Neural cell (in vitro differentiated cells): ENCODE results near the gene AIPL1. TPM values are rescaled to one million over a fixed set of nuclear protein-coding genes. Genes with fewer than 3 reads are reported as not detected.

Experiments used
- H2AFZ ChIP-seq: fragments of 200-600, 300-800 bp; sonication (generic), shearing (Covaris generic); 2 replicates; pipeline ENCODE4 v1.6.0; 2014; ENCODE audit warnings: low read depth, mild to moderate bottlenecking, antibody characterized with exemption, low read length, moderate library complexity
- H3F3A ChIP-seq: fragments of 200-600 bp; shearing (Covaris generic); 2 replicates; pipeline ENCODE4 v1.6.1; 2016; ENCODE audit warnings: mild to moderate bottlenecking, moderate library complexity, mixed read lengths, antibody characterized with exemption, low read length; ENCODE audit not compliant: insufficient read depth, poor library complexity, severe bottlenecking
- H3K27ac ChIP-seq: fragments of 200-600, 300-800 bp; sonication (generic), shearing (Covaris generic); 2 replicates; pipeline ENCODE4 v1.5.1; 2014; ENCODE audit warnings: mild to moderate bottlenecking, low read length, moderate library complexity
- H3K27me3 ChIP-seq: fragments of 300-800, 200-600 bp; sonication (generic), shearing (Covaris generic); 2 replicates; pipeline ENCODE4 v1.6.0; 2014; ENCODE audit warnings: mild to moderate bottlenecking, low read depth, low read length, moderate library complexity; ENCODE audit not compliant: insufficient read depth
- H3K36me3 ChIP-seq: fragments of 300-800, 200-600 bp; sonication (generic), shearing (Covaris generic); 2 replicates; pipeline ENCODE4 v1.5.1; 2014; ENCODE audit warnings: mild to moderate bottlenecking, antibody characterized with exemption, low read length, moderate library complexity; ENCODE audit not compliant: insufficient read depth
- H3K4me2 ChIP-seq: fragments of 300-800, 200-600 bp; sonication (generic), shearing (Covaris generic); 2 replicates; pipeline ENCODE4 v1.6.0; 2014; ENCODE audit warnings: mild to moderate bottlenecking, low read length
- H3K4me3 ChIP-seq: fragments of 300-800, 200-600 bp; sonication (generic), shearing (Covaris generic); 2 replicates; pipeline ENCODE4 v1.5.1; 2014; ENCODE audit warnings: mild to moderate bottlenecking, low read length, moderate library complexity
- H3K79me2 ChIP-seq: fragments of 200-600 bp; shearing (Covaris generic); replicated peaks from 2 replicates; pipeline ENCODE4 v1.6.0; 2014; ENCODE audit warnings: mild to moderate bottlenecking, low read length, moderate library complexity; ENCODE audit not compliant: insufficient read depth
- H3K9ac ChIP-seq: fragments of 300-800, 200-600 bp; sonication (generic), shearing (Covaris generic); 2 replicates; pipeline ENCODE4 v1.6.1; 2016; ENCODE audit warnings: mild to moderate bottlenecking, low read length, mixed read lengths
- H3K9me2 ChIP-seq: fragments of 200-600 bp; shearing (Covaris generic); 2 replicates; pipeline ENCODE4 v1.6.1; 2016; ENCODE audit warnings: mild to moderate bottlenecking, low read length, mixed read lengths; ENCODE audit not compliant: insufficient read depth
- H3K9me3 ChIP-seq: fragments of 200-600, 300-800 bp; sonication (generic), shearing (Covaris generic); 2 replicates; pipeline ENCODE4 v1.6.1; 2016; ENCODE audit warnings: mild to moderate bottlenecking, mixed run types, low read length, moderate library complexity, mixed read lengths
- H4K20me1 ChIP-seq: fragments of 200-600 bp; shearing (Covaris generic); 2 replicates; pipeline ENCODE4 v1.6.1; 2016; ENCODE audit warnings: mild to moderate bottlenecking, mixed run types; ENCODE audit not compliant: insufficient read depth
- EP300 ChIP-seq: fragments of 450-650 bp; conservative IDR thresholded peaks from 2 replicates; pipeline ENCODE4 v1.6.1; 2014; ENCODE audit warnings: antibody characterized with exemption, mild to moderate bottlenecking, moderate library complexity; ENCODE audit not compliant: poor library complexity, severe bottlenecking
- EZH2 ChIP-seq: fragments of 200-600, 300-800 bp; shearing (Covaris generic), sonication (generic); IDR thresholded peaks from 2 replicates; pipeline ENCODE4 v1.6.1; 2014; ENCODE audit warnings: antibody characterized with exemption, low read length, borderline replicate concordance, mild to moderate bottlenecking; ENCODE audit not compliant: insufficient read depth, poor library complexity, severe bottlenecking
- POLR2AphosphoS5 ChIP-seq: IDR thresholded peaks from 2 replicates; pipeline ENCODE4 v1.6.1; 2012
- RAD21 ChIP-seq: fragments of 450-650 bp; conservative IDR thresholded peaks from 2 replicates; pipeline ENCODE4 v1.6.1; 2014; ENCODE audit warnings: antibody characterized with exemption, mild to moderate bottlenecking, moderate library complexity
- SMC3 ChIP-seq: fragments of 450-650 bp; conservative IDR thresholded peaks from 2 replicates; pipeline ENCODE4 v1.6.1; 2014; ENCODE audit warnings: antibody characterized with exemption, mild to moderate bottlenecking, moderate library complexity; ENCODE audit not compliant: poor library complexity
- TAF1 ChIP-seq: IDR thresholded peaks from 2 replicates; pipeline ENCODE4 v1.6.1; 2012; ENCODE audit warnings: low read depth
- polyA plus RNA-seq: library from polyadenylated mRNA; depleted of rRNA; stranded (reverse); fragments of >200 nt; gene quantifications from 2 replicates; pipeline ENCODE4 v1.2.3, GENCODE V29; 2014
- TF ChIP-seq, protein P1 (sequence below): fragments of 450-650 bp; IDR thresholded peaks from 2 replicates; pipeline ENCODE4 v1.5.1; 2014; ENCODE audit warnings: antibody characterized with exemption, mild to moderate bottlenecking, moderate library complexity; ENCODE audit not compliant: poor library complexity, severe bottlenecking
- TF ChIP-seq, protein P2 (sequence below): IDR thresholded peaks from 2 replicates; pipeline ENCODE4 v1.6.1; 2012; ENCODE audit warnings: borderline replicate concordance

AIPL1 gene
- polyA plus RNA-seq, 1 donor from 2014 or later: not detected

DNA sequence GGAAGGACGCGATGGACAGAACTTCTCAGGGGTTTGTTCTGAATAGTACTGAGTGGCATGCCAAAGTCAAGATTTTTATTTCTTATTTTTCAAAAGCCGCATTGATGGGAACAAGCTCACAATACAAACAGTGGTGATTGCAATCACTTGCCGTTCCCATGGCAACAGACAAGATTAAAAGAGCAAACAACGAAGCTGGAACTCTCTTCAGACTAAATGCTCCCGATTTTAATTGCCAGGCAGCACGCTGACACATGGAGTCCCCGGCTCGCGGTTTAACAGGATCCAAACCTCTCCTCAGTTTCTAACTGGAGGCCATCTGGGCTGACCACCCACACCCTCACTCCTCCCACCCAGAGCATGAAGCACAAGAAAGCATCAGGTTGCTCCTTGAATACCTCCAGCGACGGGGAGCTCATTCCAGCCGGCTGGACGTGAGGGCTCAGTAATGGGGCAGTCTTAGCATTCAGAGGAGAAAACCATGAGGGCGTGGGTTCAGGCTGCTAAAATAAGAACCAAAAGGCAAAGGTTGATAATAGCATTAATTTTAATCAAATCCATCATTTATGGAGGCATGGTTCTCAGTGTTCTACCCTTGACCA, 41.5 kb downstream of the AIPL1 start:
- Histone ChIP-seq H4K20me1 (no peaks in the 10 kb centered on the region), H2AFZ (no peak overlapping the region), H3K27me3 (no peaks in the 10 kb centered on the region), H3F3A (no peaks in the 10 kb centered on the region), H3K79me2 (no peaks in the 10 kb centered on the region), H3K4me3 (no peak overlapping the region), H3K9ac (no peak overlapping the region), H3K36me3 (no peaks in the 10 kb centered on the region), H3K4me2 (no peak overlapping the region), H3K27ac (no peak overlapping the region), H3K9me3 (no peaks in the 10 kb centered on the region), H3K9me2 (no peaks in the 10 kb centered on the region)
- TF ChIP-seq EP300: no peak
- TF ChIP-seq, protein P1, sequence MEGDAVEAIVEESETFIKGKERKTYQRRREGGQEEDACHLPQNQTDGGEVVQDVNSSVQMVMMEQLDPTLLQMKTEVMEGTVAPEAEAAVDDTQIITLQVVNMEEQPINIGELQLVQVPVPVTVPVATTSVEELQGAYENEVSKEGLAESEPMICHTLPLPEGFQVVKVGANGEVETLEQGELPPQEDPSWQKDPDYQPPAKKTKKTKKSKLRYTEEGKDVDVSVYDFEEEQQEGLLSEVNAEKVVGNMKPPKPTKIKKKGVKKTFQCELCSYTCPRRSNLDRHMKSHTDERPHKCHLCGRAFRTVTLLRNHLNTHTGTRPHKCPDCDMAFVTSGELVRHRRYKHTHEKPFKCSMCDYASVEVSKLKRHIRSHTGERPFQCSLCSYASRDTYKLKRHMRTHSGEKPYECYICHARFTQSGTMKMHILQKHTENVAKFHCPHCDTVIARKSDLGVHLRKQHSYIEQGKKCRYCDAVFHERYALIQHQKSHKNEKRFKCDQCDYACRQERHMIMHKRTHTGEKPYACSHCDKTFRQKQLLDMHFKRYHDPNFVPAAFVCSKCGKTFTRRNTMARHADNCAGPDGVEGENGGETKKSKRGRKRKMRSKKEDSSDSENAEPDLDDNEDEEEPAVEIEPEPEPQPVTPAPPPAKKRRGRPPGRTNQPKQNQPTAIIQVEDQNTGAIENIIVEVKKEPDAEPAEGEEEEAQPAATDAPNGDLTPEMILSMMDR: no peak
- no peak for TF ChIP-seq EZH2
- TF ChIP-seq, protein P2, sequence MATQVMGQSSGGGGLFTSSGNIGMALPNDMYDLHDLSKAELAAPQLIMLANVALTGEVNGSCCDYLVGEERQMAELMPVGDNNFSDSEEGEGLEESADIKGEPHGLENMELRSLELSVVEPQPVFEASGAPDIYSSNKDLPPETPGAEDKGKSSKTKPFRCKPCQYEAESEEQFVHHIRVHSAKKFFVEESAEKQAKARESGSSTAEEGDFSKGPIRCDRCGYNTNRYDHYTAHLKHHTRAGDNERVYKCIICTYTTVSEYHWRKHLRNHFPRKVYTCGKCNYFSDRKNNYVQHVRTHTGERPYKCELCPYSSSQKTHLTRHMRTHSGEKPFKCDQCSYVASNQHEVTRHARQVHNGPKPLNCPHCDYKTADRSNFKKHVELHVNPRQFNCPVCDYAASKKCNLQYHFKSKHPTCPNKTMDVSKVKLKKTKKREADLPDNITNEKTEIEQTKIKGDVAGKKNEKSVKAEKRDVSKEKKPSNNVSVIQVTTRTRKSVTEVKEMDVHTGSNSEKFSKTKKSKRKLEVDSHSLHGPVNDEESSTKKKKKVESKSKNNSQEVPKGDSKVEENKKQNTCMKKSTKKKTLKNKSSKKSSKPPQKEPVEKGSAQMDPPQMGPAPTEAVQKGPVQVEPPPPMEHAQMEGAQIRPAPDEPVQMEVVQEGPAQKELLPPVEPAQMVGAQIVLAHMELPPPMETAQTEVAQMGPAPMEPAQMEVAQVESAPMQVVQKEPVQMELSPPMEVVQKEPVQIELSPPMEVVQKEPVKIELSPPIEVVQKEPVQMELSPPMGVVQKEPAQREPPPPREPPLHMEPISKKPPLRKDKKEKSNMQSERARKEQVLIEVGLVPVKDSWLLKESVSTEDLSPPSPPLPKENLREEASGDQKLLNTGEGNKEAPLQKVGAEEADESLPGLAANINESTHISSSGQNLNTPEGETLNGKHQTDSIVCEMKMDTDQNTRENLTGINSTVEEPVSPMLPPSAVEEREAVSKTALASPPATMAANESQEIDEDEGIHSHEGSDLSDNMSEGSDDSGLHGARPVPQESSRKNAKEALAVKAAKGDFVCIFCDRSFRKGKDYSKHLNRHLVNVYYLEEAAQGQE: no peak

DNA sequence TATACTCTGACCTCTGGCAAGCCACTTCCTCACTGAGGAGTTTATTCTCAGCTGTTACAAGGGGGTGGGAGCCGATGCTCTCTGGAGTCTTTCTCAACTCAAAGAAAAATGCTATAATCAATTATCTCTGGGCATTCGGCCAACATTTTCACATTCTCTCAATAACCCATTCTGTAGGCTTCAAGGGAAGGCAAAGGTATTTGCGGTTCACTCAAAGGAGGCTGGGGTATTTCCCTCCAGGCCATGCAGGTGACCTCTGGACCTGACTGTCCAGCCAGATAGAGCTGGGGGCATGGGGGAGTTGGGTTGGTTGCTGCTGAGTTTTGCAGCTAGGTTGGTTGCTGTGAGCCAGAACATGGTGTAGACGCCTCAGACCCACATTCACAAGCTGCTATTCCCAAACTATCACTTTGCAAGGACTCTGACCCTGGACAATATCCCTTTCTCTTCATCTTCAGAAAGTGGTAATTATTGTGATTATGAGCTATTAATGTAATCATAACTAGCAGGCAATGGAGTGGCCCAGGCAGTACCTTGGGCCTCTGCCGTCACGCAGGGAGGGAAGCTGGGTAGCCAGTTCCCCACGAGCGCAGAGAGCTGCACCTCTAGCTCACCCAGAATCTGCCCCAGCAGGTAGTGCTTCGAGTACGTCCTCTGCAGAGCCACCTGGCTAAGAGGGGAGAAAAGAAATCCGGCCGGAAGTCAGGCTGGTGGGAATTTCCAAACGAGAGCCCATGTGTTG, 42.1 kb downstream of the AIPL1 start:
- no peak overlapping the region for H3K27ac ChIP-seq
- TF ChIP-seq RAD21 (no peak), TAF1 (no peak), POLR2AphosphoS5 (no peak), SMC3 (no peak)
- TF ChIP-seq, protein P1: no peak
- no peaks in the 10 kb centered on the region for H3K9me3 ChIP-seq
- no peak overlapping the region for H3K9ac ChIP-seq
- H3F3A ChIP-seq: no peaks in the 10 kb centered on the region
- H3K9me2 ChIP-seq: no peaks in the 10 kb centered on the region
- H3K27me3 ChIP-seq: no peaks in the 10 kb centered on the region
- no peak overlapping the region for H3K4me3 ChIP-seq
- H3K79me2 ChIP-seq: no peaks in the 10 kb centered on the region
- H4K20me1 ChIP-seq: no peaks in the 10 kb centered on the region
- H3K4me2 ChIP-seq: no peak overlapping the region
- H3K36me3 ChIP-seq: no peaks in the 10 kb centered on the region
- no peak overlapping the region for H2AFZ ChIP-seq
